Mesothelial cell of epicardium (in vitro differentiated cells): ENCODE results near the gene CEP85L. TPM values are rescaled to one million over a fixed set of nuclear protein-coding genes. Genes with fewer than 3 reads are reported as not detected.
"Not testable (repeated sequence)": the region's sequence is repeated elsewhere in the genome, so short reads cannot be mapped to it uniquely, and the experiment has no call there.

ENCODE experiments used
- DNase-seq, 2 experiments: peaks; one replicate each; pipeline ENCODE4 v3.0.0; 2021; ENCODE audit warnings: low spot score in 2 of 2; ENCODE audit not compliant: unreplicated experiment in 2 of 2
- H3K27ac Mint-ChIP-seq: 2 replicates; pipeline ENCODE4 v1.8.0; 2021; ENCODE audit warnings: mixed read lengths
- H3K27me3 Mint-ChIP-seq: 2 replicates; pipeline ENCODE4 v1.8.0; 2021; ENCODE audit warnings: low read depth, mixed read lengths
- H3K36me3 Mint-ChIP-seq: 2 replicates; pipeline ENCODE4 v1.8.0; 2021; ENCODE audit warnings: mixed read lengths
- H3K4me1 Mint-ChIP-seq: 2 replicates; pipeline ENCODE4 v1.8.0; 2021; ENCODE audit warnings: mixed read lengths
- H3K4me3 Mint-ChIP-seq: 2 replicates; pipeline ENCODE4 v1.8.0; 2021; ENCODE audit warnings: mild to moderate bottlenecking, moderate library complexity, mixed read lengths
- H3K9me3 Mint-ChIP-seq: 2 replicates; pipeline ENCODE4 v1.8.0; 2021; ENCODE audit warnings: mixed read lengths
- total RNA-seq: library from RNA; stranded (reverse); gene quantifications from 3 replicates; pipeline ENCODE4 v1.2.1, GENCODE V29; 2021
- TF ChIP-seq, protein P1 (sequence below): fragments of 200-600 bp; sonication (generic); IDR thresholded peaks from one replicate; pipeline ENCODE4 v1.5.0; 2021; ENCODE audit warnings: antibody characterized with exemption; ENCODE audit not compliant: unreplicated experiment

The CEP85L gene
- total RNA-seq, 1 donor from 2014 or later: 23.1 TPM

DNA sequence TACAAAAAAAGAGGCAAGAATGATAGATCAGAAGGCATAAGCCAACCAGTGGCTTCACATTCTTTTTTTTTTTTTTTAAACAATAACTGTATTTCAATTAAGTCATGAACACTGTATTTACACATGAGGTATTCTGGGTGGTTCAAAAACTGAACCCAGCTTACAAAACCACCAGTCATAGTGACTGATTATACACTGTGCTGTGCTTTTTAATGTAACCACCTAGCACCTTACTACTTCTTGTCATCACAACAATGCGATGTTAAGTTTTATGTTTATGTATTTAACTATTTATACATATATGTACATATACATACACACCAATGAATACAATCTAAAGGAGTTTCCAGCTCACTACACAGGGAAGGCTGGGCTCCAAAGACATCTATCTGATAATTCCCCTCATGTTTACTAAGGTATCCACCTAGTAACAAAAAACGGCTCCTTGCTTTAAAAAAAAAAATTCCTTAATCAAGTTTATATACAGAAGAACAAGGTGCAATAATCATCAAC is 190.4 kb downstream of the CEP85L start:
- Mint-ChIP-seq H3K27me3 (no peaks in the 10 kb centered on the region), H3K27ac (no peak overlapping the region), H3K4me1 (peaks cover 4% of the 10 kb centered on the region), H3K4me3 (no peak overlapping the region), H3K36me3 (peaks cover 5% of the 10 kb centered on the region), H3K9me3 (peaks cover 7% of the 10 kb centered on the region)
- no peak for DNase-seq
- TF ChIP-seq, protein P1, sequence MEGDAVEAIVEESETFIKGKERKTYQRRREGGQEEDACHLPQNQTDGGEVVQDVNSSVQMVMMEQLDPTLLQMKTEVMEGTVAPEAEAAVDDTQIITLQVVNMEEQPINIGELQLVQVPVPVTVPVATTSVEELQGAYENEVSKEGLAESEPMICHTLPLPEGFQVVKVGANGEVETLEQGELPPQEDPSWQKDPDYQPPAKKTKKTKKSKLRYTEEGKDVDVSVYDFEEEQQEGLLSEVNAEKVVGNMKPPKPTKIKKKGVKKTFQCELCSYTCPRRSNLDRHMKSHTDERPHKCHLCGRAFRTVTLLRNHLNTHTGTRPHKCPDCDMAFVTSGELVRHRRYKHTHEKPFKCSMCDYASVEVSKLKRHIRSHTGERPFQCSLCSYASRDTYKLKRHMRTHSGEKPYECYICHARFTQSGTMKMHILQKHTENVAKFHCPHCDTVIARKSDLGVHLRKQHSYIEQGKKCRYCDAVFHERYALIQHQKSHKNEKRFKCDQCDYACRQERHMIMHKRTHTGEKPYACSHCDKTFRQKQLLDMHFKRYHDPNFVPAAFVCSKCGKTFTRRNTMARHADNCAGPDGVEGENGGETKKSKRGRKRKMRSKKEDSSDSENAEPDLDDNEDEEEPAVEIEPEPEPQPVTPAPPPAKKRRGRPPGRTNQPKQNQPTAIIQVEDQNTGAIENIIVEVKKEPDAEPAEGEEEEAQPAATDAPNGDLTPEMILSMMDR: no peak

DNA sequence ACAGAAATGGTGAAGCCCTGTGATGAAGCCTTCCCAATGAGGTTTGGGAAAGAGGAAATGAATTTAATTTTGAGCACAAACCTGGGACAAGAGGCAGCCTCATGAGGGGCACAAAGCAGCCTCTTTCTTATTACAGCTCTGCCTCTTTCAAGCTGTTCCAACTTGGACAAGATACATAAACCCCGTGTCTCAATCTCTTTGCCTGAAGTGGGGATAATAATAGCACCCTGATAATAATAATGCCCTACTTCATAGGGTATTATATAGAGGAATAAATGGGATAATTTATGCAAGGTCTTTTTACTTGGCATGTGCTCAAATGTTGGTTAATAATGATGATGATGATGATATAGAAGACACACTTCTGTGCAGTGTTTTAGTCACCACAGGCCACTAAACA is 194.4 kb downstream of the CEP85L start:
- H3K4me3 Mint-ChIP-seq: no peak overlapping the region
- no peaks in the 10 kb centered on the region for H3K27me3 Mint-ChIP-seq
- TF ChIP-seq, protein P1: no peak
- no peak for DNase-seq
- H3K27ac Mint-ChIP-seq: no peak overlapping the region
- no peaks in the 10 kb centered on the region for H3K4me1 Mint-ChIP-seq
- H3K9me3 Mint-ChIP-seq: peaks cover 41% of the 10 kb centered on the region
- H3K36me3 Mint-ChIP-seq: peaks cover 19% of the 10 kb centered on the region

DNA sequence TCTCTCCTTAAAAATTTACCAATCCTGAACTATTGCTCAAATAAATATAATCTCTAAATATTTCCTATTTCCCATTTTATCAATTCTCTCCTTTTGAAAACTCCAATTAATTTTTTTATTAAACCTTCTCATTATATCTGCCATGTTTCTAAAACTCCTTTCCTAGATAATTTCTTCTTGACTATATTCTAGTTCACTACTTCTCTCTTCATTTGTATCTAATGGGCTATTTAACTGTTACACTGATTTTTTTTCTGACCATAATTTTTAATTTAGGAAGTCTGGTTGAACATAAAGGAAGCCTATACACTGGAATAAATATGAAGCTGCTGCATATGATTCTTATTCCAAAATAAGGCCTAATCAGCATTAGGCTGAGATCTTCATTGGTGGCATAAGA is 199.6 kb downstream of the CEP85L start:
- H3K27me3 Mint-ChIP-seq: no peaks in the 10 kb centered on the region
- H3K4me3 Mint-ChIP-seq: no peak overlapping the region

DNA sequence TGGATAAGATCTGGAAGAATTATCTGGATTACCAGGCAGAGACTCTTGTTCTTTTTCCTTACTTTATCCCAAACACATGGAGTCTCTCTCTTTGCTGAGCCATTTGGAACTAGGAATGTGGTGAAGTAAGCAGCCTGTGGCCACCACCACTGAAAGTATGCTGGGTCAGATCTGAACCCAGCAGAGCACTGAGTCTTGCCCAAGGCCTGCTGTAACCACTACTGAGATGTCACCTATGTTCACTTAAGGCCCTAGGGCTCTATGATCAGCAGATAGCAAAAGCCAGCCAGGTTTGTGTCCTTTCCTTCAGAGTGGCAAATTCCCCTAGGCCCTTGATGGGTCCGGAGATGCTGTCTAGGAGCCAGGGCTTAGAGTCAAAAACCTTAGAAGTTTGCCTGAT is 206.6 kb downstream of the CEP85L start:
- TF ChIP-seq, protein P1: no peak
- H3K4me1 Mint-ChIP-seq: no peaks in the 10 kb centered on the region
- peaks cover 61% of the 10 kb centered on the region for H3K9me3 Mint-ChIP-seq

More for the DNA sequence above, 199.6 kb downstream of the CEP85L start:
- H3K9me3 Mint-ChIP-seq: peaks cover 65% of the 10 kb centered on the region
- DNase-seq: no peak
- H3K36me3 Mint-ChIP-seq: peaks cover 28% of the 10 kb centered on the region
- TF ChIP-seq, protein P1: no peak
- H3K4me1 Mint-ChIP-seq: no peaks in the 10 kb centered on the region
- no peak overlapping the region for H3K27ac Mint-ChIP-seq

DNA sequence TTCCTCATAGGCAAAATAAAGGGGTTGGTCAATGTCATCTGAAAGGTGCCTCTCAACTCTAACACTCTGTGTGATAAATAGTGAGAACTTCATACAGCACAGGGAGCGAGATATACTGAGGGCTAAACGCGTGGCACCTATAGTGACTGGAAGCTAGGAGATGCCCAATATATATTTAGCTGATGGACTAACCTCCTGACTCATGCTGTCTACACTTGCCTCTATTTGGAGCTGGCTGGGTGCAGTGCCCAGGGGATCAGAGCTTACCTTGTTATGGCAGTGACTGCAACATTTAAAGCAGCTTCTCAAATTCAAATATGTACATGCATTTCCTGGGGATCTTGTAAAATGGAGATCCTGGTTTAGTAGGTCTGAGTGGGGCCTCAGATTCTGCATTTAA is 214.9 kb downstream of the CEP85L start:
- no peak overlapping the region for H3K4me3 Mint-ChIP-seq
- H3K9me3 Mint-ChIP-seq: peaks cover 66% of the 10 kb centered on the region
- DNase-seq: no peak
- TF ChIP-seq, protein P1: no peak
- no peak overlapping the region for H3K27ac Mint-ChIP-seq
- H3K4me1 Mint-ChIP-seq: no peaks in the 10 kb centered on the region
- H3K27me3 Mint-ChIP-seq: no peaks in the 10 kb centered on the region
- H3K36me3 Mint-ChIP-seq: no peaks in the 10 kb centered on the region

More for the DNA sequence above, 206.6 kb downstream of the CEP85L start:
- H3K4me3 Mint-ChIP-seq: no peak overlapping the region
- no peaks in the 10 kb centered on the region for H3K27me3 Mint-ChIP-seq
- H3K27ac Mint-ChIP-seq: no peak overlapping the region
- no peak for DNase-seq
- peaks cover 33% of the 10 kb centered on the region for H3K36me3 Mint-ChIP-seq

DNA sequence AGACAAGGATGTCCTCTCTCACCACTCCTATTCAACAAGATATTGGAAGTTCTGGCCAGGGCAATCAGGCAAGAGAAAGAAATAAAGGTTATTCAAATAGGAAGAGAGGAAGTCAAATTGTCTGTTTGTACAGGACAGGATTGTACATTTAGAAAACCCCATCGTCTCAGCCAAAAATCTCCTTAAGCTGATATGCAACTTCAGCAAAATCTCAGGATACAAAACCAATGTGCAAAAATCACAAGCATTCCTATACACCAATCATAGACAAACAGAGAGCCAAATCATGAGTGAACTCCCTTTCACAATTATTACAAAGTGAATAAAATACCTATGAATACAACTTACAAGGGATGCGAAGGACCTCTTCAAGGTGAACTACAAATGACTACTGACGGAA is 217.2 kb downstream of the CEP85L start:
- not testable (repeated sequence) for H3K36me3 Mint-ChIP-seq, H3K4me3 Mint-ChIP-seq, H3K27me3 Mint-ChIP-seq, DNase-seq, H3K27ac Mint-ChIP-seq, H3K4me1 Mint-ChIP-seq
- H3K9me3 Mint-ChIP-seq: peaks cover 55% of the 10 kb centered on the region

DNA sequence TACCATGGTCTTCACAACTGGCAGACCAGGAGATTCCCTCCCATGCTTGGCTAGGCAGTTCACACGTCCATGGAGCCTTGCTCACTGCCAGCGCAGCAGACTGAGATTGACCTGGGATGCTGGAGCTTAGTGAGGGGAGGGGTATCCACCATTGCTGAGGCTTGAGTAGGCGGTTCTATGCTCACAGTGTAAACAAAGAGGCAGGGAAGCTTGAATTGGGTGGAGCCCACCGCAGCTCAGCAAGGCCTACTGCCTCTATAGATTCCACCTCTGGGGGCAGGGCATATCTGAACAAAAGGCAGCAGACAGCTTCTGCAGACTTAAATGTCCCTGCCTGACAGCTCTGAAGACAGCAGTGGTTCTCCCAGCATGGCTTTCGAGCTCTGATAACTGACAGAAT is 230.1 kb downstream of the CEP85L start:
- H3K4me1 Mint-ChIP-seq, DNase-seq, H3K27me3 Mint-ChIP-seq, H3K27ac Mint-ChIP-seq, H3K4me3 Mint-ChIP-seq, H3K36me3 Mint-ChIP-seq: not testable (repeated sequence)
- H3K9me3 Mint-ChIP-seq: peaks cover 28% of the 10 kb centered on the region
